ENCODE data around the gene FRMD8. TPM values are rescaled to one million over a fixed set of nuclear protein-coding genes. Genes with fewer than 3 reads are reported as not detected.

Gene FRMD8
- total and polyA plus RNA-seq, 2 of the 4 experiments (the other 2 are of a cell fraction) = 11.3 to 19.8 TPM

DNA sequence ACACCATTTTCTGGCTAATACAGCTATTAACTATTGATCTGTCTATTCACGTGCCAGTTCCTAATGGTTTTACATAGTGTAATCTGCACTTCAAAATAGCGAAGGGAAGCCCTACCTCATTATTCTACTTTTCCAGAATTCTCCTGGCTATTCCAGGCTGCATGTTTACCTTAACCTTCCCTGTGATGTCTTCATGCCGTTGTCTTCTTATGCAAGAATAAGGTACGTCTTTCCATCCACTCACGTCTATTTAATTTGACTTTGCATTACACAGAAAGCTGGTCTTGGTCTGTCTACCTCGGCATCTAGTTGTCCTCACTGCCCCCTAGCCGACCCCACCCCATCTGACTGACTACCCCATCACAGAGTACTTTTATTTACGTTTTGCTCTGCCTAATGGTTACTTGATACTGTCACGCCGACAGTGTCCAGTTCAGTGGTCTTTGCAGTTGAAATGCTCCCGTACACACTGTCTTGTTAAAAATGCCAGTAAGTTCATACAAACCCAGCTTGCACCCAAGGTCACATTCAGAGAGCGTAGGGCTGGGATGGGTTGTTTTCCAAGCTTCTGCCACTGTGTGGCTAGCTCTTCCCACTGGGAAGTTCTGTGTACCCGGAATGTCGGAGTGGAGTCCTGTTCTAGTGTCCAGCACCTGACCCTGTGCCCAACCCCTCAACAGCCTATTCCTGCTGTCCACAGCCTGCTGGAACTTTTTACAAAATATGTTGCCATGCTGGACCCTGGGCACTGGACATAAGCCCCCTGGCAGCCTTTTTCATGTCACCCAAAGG, 51.2 kb downstream of the FRMD8 start:
- Histone ChIP-seq H3K4me2 (ENCODE audit: low read depth, low read length) (peak overlapping the region; percentile 6; the same call in 1 of the 2 replicates), H3K36me3 (ENCODE audit: control insufficient read depth, insufficient read depth, low read length) (peaks cover 52% of the 10 kb centered on the region), H3K79me1 (ENCODE audit: low read depth in 1 of 2, low read length in 2 of 2) (peaks cover 11 to 65% of the 10 kb centered on the region in 2 experiments), H2BK120ac (ENCODE audit: low read depth, low read length) (no peak overlapping the region), H2BK20ac (ENCODE audit: low read depth, low read length) (no peak overlapping the region), H2BK5ac (ENCODE audit: low read depth, low read length, poor library complexity, severe bottlenecking) (no peak overlapping the region), H3K4ac (ENCODE audit: low read depth, low read length) (no peak overlapping the region), H3K4me1 (ENCODE audit: control insufficient read depth, insufficient read depth, low read length) (peaks cover 2% of the 10 kb centered on the region; the same call in 1 of the 2 replicates), H3K27me3 (ENCODE audit: control insufficient read depth, insufficient read depth, low read length) (no peaks in the 10 kb centered on the region), H3K14ac (replicated peaks; ENCODE audit: low read depth, low read length) (no peak overlapping the region), H3K4me3 (ENCODE audit: insufficient read depth, low read depth, low read length) (no peak overlapping the region), H3K9me3 (ENCODE audit: control insufficient read depth, insufficient read depth, low read length) (no peaks in the 10 kb centered on the region), H4K5ac (ENCODE audit: low read depth, low read length) (no peak overlapping the region), H2AK5ac (ENCODE audit: low read depth, low read length) (no peak overlapping the region), H2BK15ac (ENCODE audit: low read depth, low read length) (no peak overlapping the region), H3K9me1 (ENCODE audit: insufficient read depth, low read length) (peaks cover 5% of the 10 kb centered on the region), H4K91ac (ENCODE audit: insufficient read depth, low read depth, low read length) (no peak overlapping the region), H3K9ac (ENCODE audit: low read depth, low read length) (no peak overlapping the region), H4K8ac (ENCODE audit: low read depth in 2 of 2, low read length in 2 of 2) (no peak overlapping the region), H3K23ac (ENCODE audit: low read depth, low read length) (peak overlapping the region; percentile 30; the same call in 1 of the 2 replicates), H2AK9ac (replicated peaks; ENCODE audit: low read depth, low read length, poor library complexity) (no peak overlapping the region), H3K27ac (ENCODE audit: insufficient read depth, low read length) (no peak overlapping the region), H3K56ac (ENCODE audit: extremely low read depth, insufficient read depth, low read length) (no peak overlapping the region), H3K18ac (ENCODE audit: low read depth, low read length) (no peak overlapping the region), H4K20me1 (ENCODE audit: insufficient read depth, low read length) (peaks cover 96% of the 10 kb centered on the region), H2AFZ (replicated peaks; ENCODE audit: low read length, poor library complexity) (no peak overlapping the region)
- BruUV-seq (replicated peaks) = TSS peak; percentile 0
- POLR2A ChIA-PET (ENCODE audit: unreplicated experiment) = interaction anchor here (0.6 to 2.5 kb wide), 5 partner anchors 15 to 70 kb away, joined by 3 to 6 read pairs (median 4); partner anchors contain the start of genes MALAT1 and NEAT1
- no peak for ATAC-seq (ENCODE audit: low read depth)
- intact Hi-C loops (cut with micrococcal nuclease) = no loop called here
- CTCF ChIA-PET = interaction anchor here (0.6 kb wide), 1 partner anchor 58 kb away, joined by 3 read pairs; no protein-coding TSS in a partner anchor
- dilution Hi-C loops (cut with HindIII; ENCODE audit: low sequenced_read_pairs, unreplicated experiment) = no loop called here
- in situ Hi-C loops (cut with MboI; ENCODE audit: low sequenced_read_pairs) = no loop called here
- WGBS, 2 experiments (ENCODE audit: extremely low coverage in 2 of 2, insufficient read length in 1 of 2) = 64% methylated on average over 3 of the region's 14 CpGs; no CpG with 5 or more reads in 1 of the 2 experiments
- peak; percentile 41 for DNase-seq
- TF ChIP-seq MAZ (IDR thresholded peaks at IDR 0.05; ENCODE audit: borderline replicate concordance, low read depth, low read length) = peak; percentile 22; the same call in 1 of the 2 replicates
- no peak for TF ChIP-seq RAD21 (IDR thresholded peaks at IDR 0.05; ENCODE audit: low read length)
- TF ChIP-seq USF2 (IDR thresholded peaks at IDR 0.05; ENCODE audit: low read depth, low read length) = no peak
- TF ChIP-seq FOS (IDR thresholded peaks at IDR 0.05; ENCODE audit: low read depth, low read length) = no peak
- TF ChIP-seq, protein P1, sequence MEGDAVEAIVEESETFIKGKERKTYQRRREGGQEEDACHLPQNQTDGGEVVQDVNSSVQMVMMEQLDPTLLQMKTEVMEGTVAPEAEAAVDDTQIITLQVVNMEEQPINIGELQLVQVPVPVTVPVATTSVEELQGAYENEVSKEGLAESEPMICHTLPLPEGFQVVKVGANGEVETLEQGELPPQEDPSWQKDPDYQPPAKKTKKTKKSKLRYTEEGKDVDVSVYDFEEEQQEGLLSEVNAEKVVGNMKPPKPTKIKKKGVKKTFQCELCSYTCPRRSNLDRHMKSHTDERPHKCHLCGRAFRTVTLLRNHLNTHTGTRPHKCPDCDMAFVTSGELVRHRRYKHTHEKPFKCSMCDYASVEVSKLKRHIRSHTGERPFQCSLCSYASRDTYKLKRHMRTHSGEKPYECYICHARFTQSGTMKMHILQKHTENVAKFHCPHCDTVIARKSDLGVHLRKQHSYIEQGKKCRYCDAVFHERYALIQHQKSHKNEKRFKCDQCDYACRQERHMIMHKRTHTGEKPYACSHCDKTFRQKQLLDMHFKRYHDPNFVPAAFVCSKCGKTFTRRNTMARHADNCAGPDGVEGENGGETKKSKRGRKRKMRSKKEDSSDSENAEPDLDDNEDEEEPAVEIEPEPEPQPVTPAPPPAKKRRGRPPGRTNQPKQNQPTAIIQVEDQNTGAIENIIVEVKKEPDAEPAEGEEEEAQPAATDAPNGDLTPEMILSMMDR (conservative IDR thresholded peaks at IDR 0.05; ENCODE audit: low read depth, low read length) = no peak
- TF ChIP-seq BHLHE40 (IDR thresholded peaks at IDR 0.05; ENCODE audit: low read depth, low read length) = no peak
- TF ChIP-seq RFX5 (IDR thresholded peaks at IDR 0.05; ENCODE audit: low read depth, low read length) = no peak
- TF ChIP-seq CEBPB (IDR thresholded peaks at IDR 0.05; ENCODE audit: low read depth, low read length) = peak; percentile 49
- no peak for TF ChIP-seq MXI1 (IDR thresholded peaks at IDR 0.05; ENCODE audit: borderline replicate concordance, low read depth, low read length)
- TF ChIP-seq CHD1 (IDR thresholded peaks at IDR 0.05; ENCODE audit: low read depth, low read length) = no peak
- no peak for TF ChIP-seq RCOR1 (IDR thresholded peaks at IDR 0.05; ENCODE audit: insufficient replicate concordance, low read length)
- TF ChIP-seq NFE2L2 (IDR thresholded peaks at IDR 0.05; ENCODE audit: low read depth, low read length) = no peak
- TF ChIP-seq MAFK (IDR thresholded peaks at IDR 0.05; ENCODE audit: low read depth, low read length) = no peak
- peak; percentile 72 for TF ChIP-seq POLR2A (IDR thresholded peaks at IDR 0.05; ENCODE audit: low read depth, low read length)
- no peak for TF ChIP-seq SMC3 (IDR thresholded peaks at IDR 0.05; ENCODE audit: low read depth, low read length)

All from IMR-90 (cell line).